Activated CD8-positive, alpha-beta memory T cell treated with anti-CD3 and anti-CD28 coated beads for 36 hours (primary cell): Measurements from ENCODE around the gene UNC5C. TPM values are rescaled to one million over a fixed set of nuclear protein-coding genes. Genes with fewer than 3 reads are reported as not detected.
"Not testable (repeated sequence)": the region's sequence is repeated elsewhere in the genome, so short reads cannot be mapped to it uniquely, and the experiment has no call there.

ENCODE experiments used
- CTCF ChIA-PET: fragments of 350-600 bp; sonication (Branson Sonifier 250); formaldehyde crosslinking; loops from one replicate; lab custom pipeline; 2021; ENCODE audit warnings: antibody characterized with exemption; lab: Charles Lee
- POLR2A ChIA-PET: fragments of 350-600 bp; sonication (Branson Sonifier 250); formaldehyde crosslinking; loops from one replicate; lab custom pipeline; 2021; ENCODE audit warnings: antibody characterized with exemption; lab: Charles Lee
- total RNA-seq, 2 experiments: library from RNA; stranded (reverse); gene quantifications; one replicate each; pipeline ENCODE4 v1.2.3, GENCODE V29; 2021

Gene UNC5C
- total RNA-seq, 2 experiments from 2014 or later: not detected

DNA sequence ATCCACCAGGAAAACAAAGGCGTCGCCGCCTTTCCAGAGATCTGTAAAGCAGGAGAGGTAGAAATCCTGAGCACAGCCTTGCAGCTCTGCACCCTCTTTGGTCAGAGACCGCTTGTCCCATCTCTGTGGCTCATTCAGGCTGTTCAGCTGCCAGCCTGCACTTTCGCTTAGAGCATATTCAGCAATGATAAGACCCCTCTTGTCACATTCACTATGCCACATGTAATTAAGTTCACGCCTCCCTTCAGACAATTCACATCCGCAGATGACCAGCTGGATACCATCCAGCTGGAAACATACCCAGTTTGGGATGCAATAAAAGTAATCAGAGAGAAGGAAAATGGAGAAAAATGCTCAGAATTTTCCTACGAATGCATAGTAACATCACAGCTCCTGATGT, 335.4 kb downstream of the UNC5C start:
- ChIA-PET POLR2A (no interaction called here), CTCF (no interaction called here)

- POLR2A ChIA-PET: no interaction called here
Observed at GRCh38 chr4:95212692-95213091, 336.1 kb downstream of the UNC5C start.

GRCh38 chr4:95209927-95210326, 338.8 kb downstream of the UNC5C start:
- POLR2A ChIA-PET: no interaction called here
- CTCF ChIA-PET: no interaction called here

More at GRCh38 chr4:95212692-95213091, 336.1 kb downstream of the UNC5C start:
- CTCF ChIA-PET: no interaction called here

GRCh38 chr4:95204873-95205272, 343.9 kb downstream of the UNC5C start:
- POLR2A ChIA-PET: no interaction called here
- CTCF ChIA-PET: no interaction called here

GRCh38 chr4:95204267-95204844, 344.4 kb downstream of the UNC5C start:
- ChIA-PET POLR2A (no interaction called here), CTCF (no interaction called here)

DNA sequence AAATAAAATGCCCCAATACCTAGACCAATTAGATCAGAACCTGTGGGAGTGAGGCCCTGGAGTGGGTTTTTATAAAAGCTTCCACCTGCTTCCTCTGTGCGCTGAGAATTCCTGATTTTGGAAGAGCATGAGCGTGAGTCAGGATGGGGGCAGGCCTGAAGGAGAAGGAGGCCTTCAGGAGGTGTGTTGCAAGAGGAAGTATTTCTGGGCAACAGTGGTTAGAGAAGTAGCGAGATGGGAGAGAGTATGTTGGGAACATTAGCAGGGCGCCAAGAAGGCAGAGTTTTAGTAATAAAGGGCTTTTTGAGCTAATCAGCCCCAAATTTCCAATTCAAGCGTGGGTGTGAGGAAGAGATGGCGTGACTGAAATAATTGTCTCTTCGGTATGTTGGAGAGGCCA, 349.8 kb downstream of the UNC5C start:
- CTCF ChIA-PET: no interaction called here
- POLR2A ChIA-PET: no interaction called here

- CTCF ChIA-PET: no interaction called here
- POLR2A ChIA-PET: no interaction called here
Observed at GRCh38 chr4:95197353-95197752, 351.4 kb downstream of the UNC5C start.

GRCh38 chr4:95193391-95194224, 355.2 kb downstream of the UNC5C start:
- CTCF ChIA-PET: no interaction called here
- POLR2A ChIA-PET: no interaction called here

DNA sequence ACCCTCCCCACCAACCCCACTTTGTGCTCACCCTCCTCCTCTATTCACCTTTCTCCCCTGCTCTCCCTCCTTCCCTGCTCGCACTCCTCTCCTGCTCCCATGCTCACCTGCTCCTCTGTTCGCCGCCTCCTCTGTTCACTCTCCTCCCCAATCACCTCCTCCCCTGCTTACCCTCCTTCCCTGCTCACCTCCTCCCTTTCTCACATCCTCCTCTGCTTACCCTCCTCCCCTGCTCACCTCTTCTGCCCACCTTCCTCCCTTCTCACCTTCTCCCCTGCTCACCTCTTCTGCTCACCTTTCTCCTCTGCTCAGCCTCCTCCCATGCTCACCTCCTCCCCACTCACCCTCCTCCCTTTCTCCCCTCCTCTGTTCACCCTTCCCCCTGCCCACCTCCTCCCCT, 357.2 kb downstream of the UNC5C start:
- POLR2A ChIA-PET: no interaction called here
- CTCF ChIA-PET: no interaction called here

DNA sequence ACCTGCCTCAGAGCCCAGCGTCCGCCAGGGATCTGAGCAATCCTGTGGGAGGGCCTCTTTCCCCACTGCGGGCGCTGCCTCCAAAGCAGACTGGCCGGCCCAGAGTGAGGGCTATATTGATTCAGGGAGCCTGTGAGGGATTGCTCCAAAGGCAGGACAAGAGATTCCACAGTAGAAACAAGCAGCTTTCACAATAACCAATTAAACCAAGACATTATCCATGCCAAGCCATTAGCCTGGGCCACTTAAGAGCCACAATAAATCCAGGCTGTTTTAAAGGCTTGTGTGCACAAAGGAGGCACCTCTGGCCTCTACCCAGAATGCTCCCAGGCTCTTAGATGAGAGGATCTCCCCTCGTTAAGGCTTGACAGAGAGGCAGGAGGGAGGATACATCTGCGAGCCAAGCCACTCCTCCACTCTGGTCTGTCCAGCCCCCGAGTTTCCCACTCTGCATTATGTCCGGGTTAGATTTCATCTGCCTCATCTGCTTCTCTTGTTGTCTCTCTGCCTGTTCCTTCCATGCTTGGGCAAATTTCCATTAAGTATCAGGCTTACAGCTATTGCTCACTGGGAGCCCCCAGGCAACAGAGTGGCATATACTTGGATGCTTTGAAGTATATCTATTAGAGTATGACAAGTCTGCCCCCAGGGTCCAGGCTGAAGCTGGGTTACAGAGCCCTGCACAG, 357.9 kb downstream of the UNC5C start:
- CTCF ChIA-PET: no interaction called here
- POLR2A ChIA-PET: no interaction called here

- ChIA-PET POLR2A (no interaction called here), CTCF (no interaction called here)
Observed at GRCh38 chr4:95188701-95189370, 359.9 kb downstream of the UNC5C start.

DNA sequence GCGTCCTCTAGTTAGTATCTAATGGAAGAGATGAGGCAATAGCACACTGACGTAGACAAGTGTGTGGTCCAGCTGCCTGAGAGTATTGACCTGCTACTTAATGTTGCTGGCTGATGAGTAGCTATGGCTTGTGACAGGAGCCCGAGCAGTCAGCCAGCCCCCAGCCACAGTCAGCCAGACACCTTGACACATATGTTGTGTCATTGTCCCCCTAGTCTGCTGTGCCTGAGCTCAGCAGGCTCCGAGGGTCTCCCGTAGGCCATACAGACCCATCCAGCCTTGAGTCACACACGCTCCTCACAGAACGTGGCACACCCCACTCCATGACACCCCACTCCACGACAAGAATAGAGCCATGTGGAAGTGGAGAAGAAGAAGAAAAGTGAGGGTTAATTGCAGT, 362.1 kb downstream of the UNC5C start:
- ChIA-PET CTCF (no interaction called here), POLR2A (no interaction called here)

DNA sequence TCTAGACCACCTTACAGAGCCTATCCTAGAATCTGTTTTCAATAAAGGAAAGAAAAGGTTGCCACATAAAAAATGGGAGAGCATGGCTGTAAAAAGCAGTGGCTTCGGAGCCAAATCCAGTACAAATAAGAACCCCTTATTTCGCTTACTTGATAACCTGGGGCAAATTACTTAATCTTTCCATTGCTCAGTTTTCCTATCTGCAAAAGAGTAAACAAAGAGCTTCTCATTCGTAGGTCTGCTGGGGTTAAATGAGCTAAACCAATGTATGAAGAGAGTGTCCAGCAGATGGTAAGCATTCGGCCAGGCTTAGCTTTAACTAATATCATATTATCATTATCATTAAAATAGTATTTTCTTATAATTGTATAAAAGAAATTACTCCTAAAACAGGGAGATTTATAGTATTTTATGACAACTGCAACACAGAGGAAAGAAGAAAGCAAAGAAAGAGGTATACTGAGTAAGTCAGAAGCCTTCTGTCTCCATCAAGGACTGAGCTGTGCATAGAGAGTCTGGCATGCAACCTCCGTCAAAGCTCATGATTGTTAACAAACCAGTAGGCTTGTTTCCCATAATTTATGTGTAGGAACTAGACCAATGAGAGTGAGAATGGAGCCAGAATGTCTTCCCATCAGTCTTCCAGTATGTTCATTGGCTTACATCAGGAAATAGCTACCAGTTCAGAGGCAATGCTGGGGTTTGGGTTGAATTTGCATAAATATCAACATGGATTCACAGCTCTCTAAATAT, 364.9 kb downstream of the UNC5C start:
- ChIA-PET POLR2A (no interaction called here), CTCF (no interaction called here)

- ChIA-PET CTCF (no interaction called here), POLR2A (no interaction called here)
Observed at GRCh38 chr4:95181996-95182306, 366.8 kb downstream of the UNC5C start.

DNA sequence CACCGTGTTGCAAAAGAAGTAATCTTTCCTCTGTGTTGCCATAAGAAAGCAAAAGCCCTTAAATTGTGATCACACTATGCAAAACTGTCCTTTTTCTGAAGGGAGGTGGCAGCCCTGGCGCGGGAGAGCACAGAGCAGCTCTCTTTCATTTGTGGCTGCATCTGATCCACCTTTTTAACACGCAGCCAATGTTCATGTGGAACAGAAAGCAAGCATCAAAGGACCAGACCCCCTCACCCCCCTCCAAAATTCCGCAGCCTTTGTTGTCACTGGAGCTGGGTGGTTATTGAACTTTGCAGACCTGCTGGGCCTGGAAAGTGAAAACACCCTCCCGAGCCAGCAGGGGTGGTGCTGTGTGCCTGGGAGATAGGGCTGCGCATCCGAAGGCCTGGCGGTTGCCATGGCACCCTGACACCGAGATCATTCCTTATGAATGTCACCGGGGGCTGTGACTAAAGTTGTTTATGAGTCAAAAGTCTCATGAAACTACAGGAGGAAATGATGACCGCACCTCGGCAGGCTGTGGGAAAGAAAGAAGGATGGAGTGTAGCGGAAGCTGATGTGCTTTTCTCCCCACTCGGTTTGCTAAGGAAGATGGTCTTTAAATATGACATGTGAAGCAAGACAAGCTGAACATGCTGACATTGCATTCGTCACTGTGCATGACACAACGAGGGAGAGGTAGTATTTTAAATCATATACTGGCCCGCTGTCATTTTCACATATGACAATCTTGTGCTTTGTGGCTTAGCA, 367.4 kb downstream of the UNC5C start:
- CTCF ChIA-PET: interaction anchor here (0.6 kb wide), 1 partner anchor 26 kb away, joined by 6 read pairs; no protein-coding TSS in a partner anchor
- POLR2A ChIA-PET: no interaction called here

DNA sequence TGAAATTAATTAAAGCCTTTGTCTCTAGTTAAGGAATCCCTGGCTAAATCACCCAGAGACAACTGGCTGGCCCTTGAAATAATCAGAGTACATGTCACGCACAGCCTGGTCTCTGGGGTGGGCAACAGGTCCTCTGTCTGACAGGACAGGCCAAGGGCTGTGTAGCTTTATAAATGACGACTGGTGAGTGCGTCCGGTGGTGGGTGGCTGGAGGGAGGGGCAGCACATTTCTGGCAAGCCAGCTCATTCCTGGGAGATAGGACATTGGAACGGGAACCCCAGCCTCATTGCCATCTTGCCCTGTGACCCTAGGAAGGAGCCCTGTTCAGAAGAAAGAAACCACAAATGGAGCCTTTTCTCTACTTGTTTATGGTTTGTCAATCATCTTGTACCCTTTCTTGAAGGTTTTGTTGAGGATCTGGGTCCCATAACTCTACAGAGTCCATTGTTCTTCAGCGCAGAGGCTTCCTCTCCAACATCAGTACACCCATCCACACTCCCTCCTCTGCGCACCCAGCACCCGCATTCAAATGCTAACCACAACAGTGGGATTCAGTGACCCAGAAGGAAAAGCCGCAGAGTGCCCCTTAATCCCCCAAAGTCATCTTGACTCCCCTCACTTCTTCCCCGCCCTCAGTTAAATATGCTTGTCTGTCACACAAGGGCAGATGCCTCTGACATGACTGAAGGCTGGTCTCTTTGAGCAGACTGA, 368.1 kb downstream of the UNC5C start:
- POLR2A ChIA-PET: no interaction called here
- CTCF ChIA-PET: interaction anchor here (0.6 to 0.8 kb wide), 2 partner anchors 22 to 25 kb away, joined by 3 to 6 read pairs; no protein-coding TSS in a partner anchor

GRCh38 chr4:95178938-95179337, 369.8 kb downstream of the UNC5C start:
- ChIA-PET CTCF (no interaction called here), POLR2A (no interaction called here)

DNA sequence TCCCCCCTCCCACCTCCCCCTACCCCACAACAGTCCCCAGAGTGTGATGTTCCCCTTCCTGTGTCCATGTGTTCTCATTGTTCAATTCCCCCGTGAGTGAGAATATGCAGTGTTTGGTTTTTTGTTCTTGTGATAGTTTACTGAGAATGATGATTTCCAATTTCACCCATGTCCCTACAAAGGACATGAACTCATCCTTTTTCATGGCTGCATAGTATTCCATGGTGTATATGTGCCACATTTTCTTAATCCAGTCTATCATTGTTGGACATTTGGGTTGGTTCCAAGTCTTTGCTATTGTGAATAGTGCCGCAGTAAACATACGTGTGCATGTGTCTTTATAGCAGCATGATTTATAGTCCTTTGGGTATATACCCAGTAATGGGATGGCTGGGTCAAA, 377.4 kb downstream of the UNC5C start:
- POLR2A ChIA-PET, CTCF ChIA-PET: not testable (repeated sequence)
